IPS-18c (cell line): ENCODE data around the gene XXYLT1.

Source experiments
- H3K4me3 ChIP-seq: 2 replicates; pipeline ENCODE4 v1.7.0; 2013; ENCODE audit warnings: low read depth, mild to moderate bottlenecking, low read length, moderate library complexity; ENCODE audit not compliant: insufficient read depth
- H3K9me3 ChIP-seq: one replicate; pipeline ENCODE4 v1.6.1; 2013; ENCODE audit warnings: mild to moderate bottlenecking, low read length, moderate library complexity; ENCODE audit not compliant: control insufficient read depth, insufficient read depth

Gene XXYLT1

GRCh38 chr3:195140816-195141793 lies 129.9 kb downstream of the XXYLT1 start:
- Histone ChIP-seq H3K4me3 (no peak overlapping the region), H3K9me3 (no peaks in the 10 kb centered on the region)

GRCh38 chr3:195140410-195140809 lies 130.5 kb downstream of the XXYLT1 start:
- H3K4me3 ChIP-seq, result no peak overlapping the region
- no peaks in the 10 kb centered on the region for H3K9me3 ChIP-seq

GRCh38 chr3:195139876-195140240 lies 131.1 kb downstream of the XXYLT1 start:
- H3K9me3 ChIP-seq, result no peaks in the 10 kb centered on the region
- no peak overlapping the region for H3K4me3 ChIP-seq

GRCh38 chr3:195139091-195139875 lies 131.7 kb downstream of the XXYLT1 start:
- no peak overlapping the region for H3K4me3 ChIP-seq
- H3K9me3 ChIP-seq, result no peaks in the 10 kb centered on the region

GRCh38 chr3:195137638-195138588 lies 133.0 kb downstream of the XXYLT1 start:
- no peak overlapping the region for H3K4me3 ChIP-seq
- H3K9me3 ChIP-seq, result no peaks in the 10 kb centered on the region

- H3K9me3 ChIP-seq, result no peaks in the 10 kb centered on the region
- no peak overlapping the region for H3K4me3 ChIP-seq
These were observed 135.0 kb downstream of the XXYLT1 start for GRCh38 chr3:195135917-195136316.

- no peak overlapping the region for H3K4me3 ChIP-seq
- peaks cover 2% of the 10 kb centered on the region for H3K9me3 ChIP-seq
These were observed 136.5 kb downstream of the XXYLT1 start for GRCh38 chr3:195134431-195134830.

GRCh38 chr3:195133462-195133861 lies 137.5 kb downstream of the XXYLT1 start:
- Histone ChIP-seq H3K9me3 (peaks cover 2% of the 10 kb centered on the region), H3K4me3 (no peak overlapping the region)

- peaks cover 2% of the 10 kb centered on the region for H3K9me3 ChIP-seq
- H3K4me3 ChIP-seq, result no peak overlapping the region
These were observed 137.9 kb downstream of the XXYLT1 start for GRCh38 chr3:195133013-195133412.

GRCh38 chr3:195131176-195131575 lies 139.8 kb downstream of the XXYLT1 start:
- H3K4me3 ChIP-seq, result no peak overlapping the region
- peaks cover 2% of the 10 kb centered on the region for H3K9me3 ChIP-seq

GRCh38 chr3:195129644-195130492 lies 141.1 kb downstream of the XXYLT1 start:
- H3K4me3 ChIP-seq, result no peak overlapping the region
- peaks cover 2% of the 10 kb centered on the region for H3K9me3 ChIP-seq

GRCh38 chr3:195129072-195129643 lies 141.8 kb downstream of the XXYLT1 start:
- Histone ChIP-seq H3K9me3 (peaks cover 2% of the 10 kb centered on the region), H3K4me3 (no peak overlapping the region)

- H3K9me3 ChIP-seq, result peaks cover 2% of the 10 kb centered on the region
- H3K4me3 ChIP-seq, result no peak overlapping the region
These were observed 142.5 kb downstream of the XXYLT1 start for GRCh38 chr3:195128255-195129071.

- H3K9me3 ChIP-seq, result peaks cover 2% of the 10 kb centered on the region
- no peak overlapping the region for H3K4me3 ChIP-seq
These were observed 144.8 kb downstream of the XXYLT1 start for GRCh38 chr3:195126056-195126605.

GRCh38 chr3:195125646-195126045 lies 145.3 kb downstream of the XXYLT1 start:
- Histone ChIP-seq H3K9me3 (peaks cover 2% of the 10 kb centered on the region), H3K4me3 (no peak overlapping the region)
